Body of pancreas (tissue), 4 donors: Measurements from ENCODE around the gene ZNF653. TPM values are rescaled to one million over a fixed set of nuclear protein-coding genes. Genes with fewer than 3 reads are reported as not detected.
A peak's percentile ranks its signal among the peaks of the same experiment; 100 is the strongest.
"Not testable (repeated sequence)": the region's sequence is repeated elsewhere in the genome, so short reads cannot be mapped to it uniquely, and the experiment has no call there.

Experiments
- ATAC-seq: fragments of 150-250 bp; one replicate; pipeline ENCODE4 v1.9.1; 2016
- DNase-seq, 4 donors: peaks; one replicate each; pipeline ENCODE4 v3.0.0-alpha.2; 2019
- H3K27ac ChIP-seq, 4 donors: fragments of 200-600 bp; sonication (generic); 1 replicate in 3 of 4; 2 replicates in 1 of 4; pipeline versions ENCODE4 v1.5.1 to v1.6.1; 2016 to 2019; ENCODE audit warnings: mild to moderate bottlenecking in 1 of 4, mixed read lengths in 1 of 4, moderate library complexity in 1 of 4
- H3K27me3 ChIP-seq, 2 donors: fragments of 200-600 bp; sonication (generic); one replicate each; pipeline ENCODE4 v1.6.0; 2016; ENCODE audit warnings: mild to moderate bottlenecking in 1 of 2
- H3K36me3 ChIP-seq, 2 donors: fragments of 200-600 bp; sonication (generic); replicated peaks in 1 of 2; 2 replicates each; pipeline ENCODE4 v1.5.1; 2016; ENCODE audit warnings: low read depth in 2 of 2; ENCODE audit not compliant: insufficient read depth in 1 of 2
- H3K4me1 ChIP-seq: fragments of 200-600 bp; sonication (generic); one replicate; pipeline ENCODE4 v1.6.0; 2016
- H3K4me3 ChIP-seq, 2 donors: fragments of 200-600 bp; sonication (generic); 1 replicate in 1 of 2; 2 replicates in 1 of 2; pipeline ENCODE4 v1.5.1; 2016 to 2019
- H3K9me3 ChIP-seq, 3 donors: fragments of 200-600 bp; sonication (generic); 1 replicate in 2 of 3; 2 replicates in 1 of 3; pipeline ENCODE4 v1.5.1; 2016
- CTCF ChIP-seq, 7 experiments: fragments of 450-650 bp in 4 of 7; fragments of 200-600 bp in 3 of 7; sonication (generic) in 3 of 7; IDR thresholded peaks; one replicate each; pipeline ENCODE4 v1.5.1; 2016 to 2019; ENCODE audit warnings: antibody characterized with exemption in 7 of 7
- POLR2A ChIP-seq, 3 donors: fragments of 450-650 bp; IDR thresholded peaks; one replicate each; pipeline ENCODE4 v1.6.1; 2016; ENCODE audit warnings: antibody characterized with exemption in 3 of 3, mild to moderate bottlenecking in 2 of 3
- WGBS, 2 donors: methylation state at CpG; one replicate each; pipeline ENCODE4 v1.1.5; 2017; 5-methylcytosine and 5-hydroxymethylcytosine counted together
- intact Hi-C: fragments of 100-400 bp; cut with DNase I; formaldehyde crosslinking; loops from one replicate; pipeline ENCODE4 v1.15.1; 2023
- total RNA-seq, 2 donors: library from RNA; depleted of rRNA; stranded (reverse); fragments of >200 nt; gene quantifications; one replicate each; pipeline ENCODE4 v1.1.0, GENCODE V29; 2016

ZNF653 gene
- total RNA-seq, 2 donors from 2014 or later: 9.6 to 22.1 TPM

- 56 to 75% methylated on average over 11 to 19 of the region's 19 CpGs for WGBS, 2 donors
- no peak for DNase-seq
Observed at GRCh38 chr19:11478167-11479089, 27.2 kb downstream of the ZNF653 start.

GRCh38 chr19:11475861-11476260 is 29.8 kb downstream of the ZNF653 start:
- intact Hi-C loops: no loop called here
- Histone ChIP-seq H3K27me3 (peaks cover 0 to 10% of the 10 kb centered on the region in 2 donors), H3K4me1 (peaks cover 16% of the 10 kb centered on the region), H3K27ac (no peak overlapping the region), H3K4me3 (no peak overlapping the region), H3K9me3 (no peaks in the 10 kb centered on the region), H3K36me3 (no peaks in the 10 kb centered on the region)
- WGBS, 2 donors: 19 to 30% methylated on average over 8 of the region's 8 CpGs
- TF ChIP-seq POLR2A (IDR thresholded peaks at IDR 0.05) (no peak), CTCF (IDR thresholded peaks at IDR 0.05) (no peak)
- DNase-seq: peak in 3 of 4 donors; percentile 22 to 31 (median 26)
- ATAC-seq: peak; percentile 23

More at GRCh38 chr19:11478167-11479089, 27.2 kb downstream of the ZNF653 start:
- intact Hi-C loops: no loop called here
- H3K27ac ChIP-seq: no peak overlapping the region
- peaks cover 30% of the 10 kb centered on the region for H3K4me1 ChIP-seq
- no peak overlapping the region for H3K4me3 ChIP-seq
- no peaks in the 10 kb centered on the region for H3K9me3 ChIP-seq
- peaks cover 0 to 35% of the 10 kb centered on the region in 2 donors for H3K27me3 ChIP-seq
- ATAC-seq: no peak
- TF ChIP-seq POLR2A (IDR thresholded peaks at IDR 0.05): no peak
- TF ChIP-seq CTCF (IDR thresholded peaks at IDR 0.05): no peak
- no peaks in the 10 kb centered on the region for H3K36me3 ChIP-seq

- H3K27ac ChIP-seq, intact Hi-C loops, H3K27me3 ChIP-seq, H3K9me3 ChIP-seq, H3K36me3 ChIP-seq, ATAC-seq, DNase-seq, H3K4me3 ChIP-seq: not testable (repeated sequence)
- 85 to 96% methylated on average over 3 of the region's 3 CpGs for WGBS, 2 donors
- peaks cover 13% of the 10 kb centered on the region for H3K4me1 ChIP-seq
Observed at GRCh38 chr19:11475343-11475742, 30.3 kb downstream of the ZNF653 start.

- Histone ChIP-seq H3K4me3 (no peak overlapping the region), H3K9me3 (no peaks in the 10 kb centered on the region), H3K27ac (no peak overlapping the region), H3K36me3 (no peaks in the 10 kb centered on the region), H3K27me3 (no peaks in the 10 kb centered on the region), H3K4me1 (no peaks in the 10 kb centered on the region)
- WGBS, 2 donors: 88 to 91% methylated on average over 4 of the region's 4 CpGs
- no peak for ATAC-seq
- intact Hi-C loops: no loop called here
- no peak for TF ChIP-seq CTCF (IDR thresholded peaks at IDR 0.05)
- no peak for TF ChIP-seq POLR2A (IDR thresholded peaks at IDR 0.05)
- DNase-seq: no peak
Observed at GRCh38 chr19:11473725-11474124, 31.9 kb downstream of the ZNF653 start.

GRCh38 chr19:11468266-11468845 is 37.3 kb downstream of the ZNF653 start:
- ATAC-seq, H3K9me3 ChIP-seq, intact Hi-C loops: not testable (repeated sequence)

More at GRCh38 chr19:11468266-11468845, 37.3 kb downstream of the ZNF653 start:
- not testable (repeated sequence) for H3K27me3 ChIP-seq, DNase-seq, H3K36me3 ChIP-seq, H3K4me3 ChIP-seq, H3K27ac ChIP-seq, H3K4me1 ChIP-seq
- 59 to 64% methylated on average over 8 of the region's 8 CpGs for WGBS, 2 donors
